H9 (cell line): ENCODE measurements around the gene NAPG. TPM values are rescaled to one million over a fixed set of nuclear protein-coding genes. Genes with fewer than 3 reads are reported as not detected.

Source experiments
- DNase-seq: peaks from one replicate; pipeline ENCODE4 v3.0.0-alpha.2; 2017
- H2AFZ ChIP-seq: one replicate; pipeline ENCODE4 v1.6.1; 2013; ENCODE audit warnings: mild to moderate bottlenecking, low read length, control low read depth, moderate library complexity
- H2AK5ac ChIP-seq: 2 replicates; pipeline ENCODE4 v1.6.1; 2013; ENCODE audit warnings: low read length, control low read depth, mixed read lengths; ENCODE audit not compliant: insufficient read length
- H2BK120ac ChIP-seq: one replicate; pipeline ENCODE4 v1.6.1; 2013; ENCODE audit warnings: low read depth, mild to moderate bottlenecking, low read length, control low read depth, inconsistent platforms; ENCODE audit not compliant: poor library complexity, severe bottlenecking
- H2BK12ac ChIP-seq: 2 replicates; pipeline ENCODE4 v1.6.1; 2013; ENCODE audit warnings: low read length, control low read depth, mixed read lengths, low read depth; ENCODE audit not compliant: insufficient read length
- H2BK15ac ChIP-seq: 2 replicates; pipeline ENCODE4 v1.6.1; 2013; ENCODE audit warnings: low read depth, low read length, control low read depth
- H2BK20ac ChIP-seq: one replicate; pipeline ENCODE4 v1.6.1; 2013; ENCODE audit warnings: low read depth, mild to moderate bottlenecking, low read length, control low read depth, inconsistent platforms; ENCODE audit not compliant: poor library complexity, severe bottlenecking
- H2BK5ac ChIP-seq: 2 replicates; pipeline ENCODE4 v1.6.1; 2013; ENCODE audit warnings: low read length, control low read depth, mixed read lengths; ENCODE audit not compliant: insufficient read length
- H3K14ac ChIP-seq: 2 replicates; pipeline ENCODE4 v1.6.1; 2013; ENCODE audit warnings: low read length, control low read depth; ENCODE audit not compliant: insufficient read depth
- H3K18ac ChIP-seq: 2 replicates; pipeline ENCODE4 v1.6.1; 2013; ENCODE audit warnings: low read depth, mild to moderate bottlenecking, mixed read lengths, low read length, control low read depth; ENCODE audit not compliant: insufficient read length
- H3K23ac ChIP-seq: 2 replicates; pipeline ENCODE4 v1.6.1; 2013; ENCODE audit warnings: low read length, control low read depth, mixed read lengths, low read depth; ENCODE audit not compliant: insufficient read length
- H3K23me2 ChIP-seq: 2 replicates; pipeline ENCODE4 v1.6.1; 2013; ENCODE audit warnings: low read depth, mild to moderate bottlenecking, mixed read lengths, low read length, control low read depth; ENCODE audit not compliant: insufficient read length, poor library complexity, severe bottlenecking
- H3K27ac ChIP-seq: 2 replicates; pipeline ENCODE4 v1.5.1; 2013; ENCODE audit warnings: low read length, control low read depth, mixed read lengths, low read depth; ENCODE audit not compliant: insufficient read length
- H3K27me3 ChIP-seq: 2 replicates; pipeline ENCODE4 v1.6.1; 2013; ENCODE audit warnings: low read length, control low read depth, inconsistent platforms; ENCODE audit not compliant: insufficient read depth
- H3K4ac ChIP-seq: 2 replicates; pipeline ENCODE4 v1.6.1; 2013; ENCODE audit warnings: low read depth, mild to moderate bottlenecking, control low read depth, inconsistent platforms, low read length, moderate library complexity
- H3K4me1 ChIP-seq: 2 replicates; pipeline ENCODE4 v1.6.1; 2013; ENCODE audit warnings: low read length, control low read depth, inconsistent platforms; ENCODE audit not compliant: insufficient read depth
- H3K4me2 ChIP-seq: 2 replicates; pipeline ENCODE4 v1.6.1; 2013; ENCODE audit warnings: low read length, control low read depth, mixed read lengths; ENCODE audit not compliant: insufficient read length, insufficient read depth
- H3K56ac ChIP-seq: 2 replicates; pipeline ENCODE4 v1.6.1; 2013; ENCODE audit warnings: low read depth, mild to moderate bottlenecking, mixed read lengths, low read length, control low read depth; ENCODE audit not compliant: insufficient read length
- H3K79me1 ChIP-seq: 2 replicates; pipeline ENCODE4 v1.6.1; 2013; ENCODE audit warnings: low read depth, mild to moderate bottlenecking, moderate library complexity, low read length, control low read depth, inconsistent platforms; ENCODE audit not compliant: insufficient read depth, poor library complexity, severe bottlenecking
- H3K79me2 ChIP-seq: 2 replicates; pipeline ENCODE4 v1.6.1; 2013; ENCODE audit warnings: low read length, control low read depth, inconsistent platforms; ENCODE audit not compliant: insufficient read depth
- H3K9ac ChIP-seq: 2 replicates; pipeline ENCODE4 v1.6.1; 2013; ENCODE audit warnings: low read length, control low read depth, mixed read lengths; ENCODE audit not compliant: insufficient read length; ENCODE audit errors: extremely low read depth
- H3K9me3 ChIP-seq: one replicate; pipeline ENCODE4 v1.6.1; 2013; ENCODE audit warnings: low read depth, low read length, inconsistent platforms; ENCODE audit not compliant: control insufficient read depth
- H3T11ph ChIP-seq: one replicate; pipeline ENCODE4 v1.6.1; 2013; ENCODE audit warnings: mild to moderate bottlenecking, low read length, control low read depth, inconsistent platforms
- H4K20me1 ChIP-seq: one replicate; pipeline ENCODE4 v1.6.1; 2013; ENCODE audit not compliant: control insufficient read depth, insufficient read length, insufficient read depth
- H4K5ac ChIP-seq: 2 replicates; pipeline ENCODE4 v1.6.1; 2013; ENCODE audit warnings: low read depth, mild to moderate bottlenecking, mixed read lengths, low read length, control low read depth; ENCODE audit not compliant: insufficient read length
- H4K8ac ChIP-seq: replicated peaks from 2 replicates; pipeline ENCODE4 v1.6.1; 2013; ENCODE audit warnings: low read length, control low read depth, mixed read lengths, low read depth; ENCODE audit not compliant: insufficient read length
- H4K91ac ChIP-seq: 2 replicates; pipeline ENCODE4 v1.6.1; 2013; ENCODE audit warnings: low read depth, mild to moderate bottlenecking, moderate library complexity, mixed read lengths, low read length, control low read depth; ENCODE audit not compliant: insufficient read length
- H3K27ac Mint-ChIP-seq, 3 experiments: 2 replicates in 2 of 3; 3 replicates in 1 of 3; pipeline ENCODE4 v1.8.0; 2020 to 2021; ENCODE audit warnings: mixed read lengths in 3 of 3, mild to moderate bottlenecking in 1 of 3, moderate library complexity in 1 of 3
- H3K27me3 Mint-ChIP-seq: 2 replicates; pipeline ENCODE4 v1.8.0; 2021; ENCODE audit warnings: low read depth, mild to moderate bottlenecking, moderate library complexity, mixed read lengths
- H3K36me3 Mint-ChIP-seq, 3 experiments: 2 replicates in 2 of 3; 3 replicates in 1 of 3; pipeline ENCODE4 v1.8.0; 2020 to 2021; ENCODE audit warnings: low read depth in 3 of 3, mixed read lengths in 3 of 3; ENCODE audit not compliant: insufficient read depth in 1 of 3
- H3K4me1 Mint-ChIP-seq, 2 experiments: 2 replicates each; pipeline ENCODE4 v1.8.0; 2020; ENCODE audit warnings: mixed read lengths in 2 of 2
- H3K4me3 Mint-ChIP-seq, 2 experiments: 2 replicates in 1 of 2; 3 replicates in 1 of 2; pipeline ENCODE4 v1.8.0; 2020 to 2021; ENCODE audit warnings: mild to moderate bottlenecking in 2 of 2, mixed read lengths in 2 of 2, moderate library complexity in 1 of 2
- H3K9me3 Mint-ChIP-seq, 2 experiments: 2 replicates in 1 of 2; 3 replicates in 1 of 2; pipeline ENCODE4 v1.8.0; 2020; ENCODE audit warnings: mild to moderate bottlenecking in 2 of 2, mixed read lengths in 2 of 2, moderate library complexity in 1 of 2
- CTCF ChIP-seq: fragments of 200-600 bp; sonication (generic); conservative IDR thresholded peaks from 3 replicates; pipeline ENCODE4 v1.8.0; 2021; ENCODE audit warnings: antibody characterized with exemption, mild to moderate bottlenecking
- WGBS: extraction: QIAGEN DNeasy Blood & Tissue Kit; methylation state at CpG from one replicate; pipeline ENCODE4 v1.1.7; 2013; ENCODE audit warnings: missing lambda C conversion rate, low lambda C conversion rate, mixed read lengths; ENCODE audit not compliant: insufficient read length; ENCODE audit errors: extremely low coverage; 5-methylcytosine and 5-hydroxymethylcytosine counted together
- total RNA-seq: library from RNA; stranded (reverse); gene quantifications from 2 replicates; pipeline ENCODE4 v1.2.1, GENCODE V29; 2021

The NAPG gene
- total RNA-seq, 1 experiment from 2014 or later, result 30.9 TPM

- H3K27me3 ChIP-seq, result no peaks in the 10 kb centered on the region; the same call in 1 of the 2 replicates
Observed at GRCh38 chr18:10544093-10544748, 18.4 kb downstream of the NAPG start.

More at GRCh38 chr18:10544093-10544748, 18.4 kb downstream of the NAPG start:
- H2AFZ ChIP-seq, result no peak overlapping the region
- H3K27ac ChIP-seq, result no peak overlapping the region
- no peak overlapping the region for H3K23ac ChIP-seq
- no peaks in the 10 kb centered on the region for H3K9me3 Mint-ChIP-seq
- no peak overlapping the region for H3K18ac ChIP-seq
- H3K9me3 ChIP-seq, result no peaks in the 10 kb centered on the region
- no peaks in the 10 kb centered on the region for H3K23me2 ChIP-seq
- no peak overlapping the region for H3K9ac ChIP-seq
- H3K4me1 ChIP-seq, result no peaks in the 10 kb centered on the region
- no peak overlapping the region for H2AK5ac ChIP-seq
- H2BK5ac ChIP-seq, result no peak overlapping the region
- no peaks in the 10 kb centered on the region for H4K20me1 ChIP-seq
- H3K4me3 Mint-ChIP-seq, result no peak overlapping the region
- H3K4me1 Mint-ChIP-seq, result peaks cover 0 to 7% of the 10 kb centered on the region in 2 experiments; a peak in 1 of 4 replicates
- no peak overlapping the region for H2BK12ac ChIP-seq
- no peak overlapping the region for H4K5ac ChIP-seq
- no peak overlapping the region for H2BK15ac ChIP-seq
- no peak overlapping the region for H3K4me2 ChIP-seq
- no peak overlapping the region for H4K8ac ChIP-seq
- no peak overlapping the region for H3K14ac ChIP-seq
- peaks cover 23 to 80% (median 78%) of the 10 kb centered on the region in 3 experiments; a peak in 6 of 7 replicates for H3K36me3 Mint-ChIP-seq
- TF ChIP-seq CTCF, result peak; percentile 41; the same call in 2 of the 3 replicates
- H3K56ac ChIP-seq, result no peak overlapping the region
- H3K79me1 ChIP-seq, result no peaks in the 10 kb centered on the region
- no peak for DNase-seq
- WGBS, result no CpG with 5 or more reads among the region's 9 CpGs
- H2BK120ac ChIP-seq, result no peak overlapping the region
- H3K27ac Mint-ChIP-seq, result 0 out of 7 replicates have a peak overlapping the region, but pooled peaks of 2 of the 3 experiments have one; percentile 16 to 23
- no peak overlapping the region for H3K4ac ChIP-seq
- H3K27me3 Mint-ChIP-seq, result no peaks in the 10 kb centered on the region
- H2BK20ac ChIP-seq, result no peak overlapping the region
- H4K91ac ChIP-seq, result no peak overlapping the region
- H3K79me2 ChIP-seq, result no peaks in the 10 kb centered on the region; the same call in 1 of the 2 replicates
- H3T11ph ChIP-seq, result no peak overlapping the region
